Pancreas (tissue), 10 donors: ENCODE results near the gene ASH1L. TPM values are rescaled to one million over a fixed set of nuclear protein-coding genes. Genes with fewer than 3 reads are reported as not detected.

Source experiments
- ATAC-seq, 4 donors: fragments of 200-7000 bp; cut with Tn5 transposase; one replicate each; pipeline versions ENCODE4 v1.8.0 to v1.9.1; 2020; ENCODE audit warnings: mild to moderate bottlenecking in 4 of 4, moderate library complexity in 4 of 4
- DNase-seq, 6 donors: peaks; one replicate each; pipeline ENCODE4 v3.0.0-alpha.2; 2020
- FAIRE-seq: peaks from 2 replicates; lab custom pipeline; 2012; peaks lifted over from hg19 to GRCh38; lab: Jason Lieb, UNC
- H3K27ac ChIP-seq, 4 donors: fragments of 200-600 bp; sonication (generic); 1 replicate in 3 of 4; 2 replicates in 1 of 4; pipeline versions ENCODE4 v1.5.0 to v1.8.0; 2020
- H3K27me3 ChIP-seq, 4 donors: fragments of 200-600 bp; one replicate each; pipeline ENCODE4 v1.8.0; 2021
- H3K36me3 ChIP-seq, 3 donors: fragments of 200-600 bp; sonication (generic) in 1 of 3; one replicate each; pipeline versions ENCODE4 v1.5.0 to v1.8.0; 2020 to 2021
- H3K4me1 ChIP-seq, 3 donors: fragments of 200-600 bp; one replicate each; pipeline ENCODE4 v1.8.0; 2021
- H3K4me3 ChIP-seq, 4 donors: fragments of 200-600 bp; sonication (generic) in 2 of 4; one replicate each; pipeline versions ENCODE4 v1.5.0 to v1.8.0; 2020 to 2021
- H3K9me3 ChIP-seq, 4 donors: fragments of 200-600 bp; one replicate each; pipeline ENCODE4 v1.8.0; 2021
- WGBS, 2 donors: extraction: QIAGEN DNeasy Blood & Tissue Kit; methylation state at CpG; one replicate each; pipeline ENCODE4 v1.1.7; 2013; 5-methylcytosine and 5-hydroxymethylcytosine counted together
- intact Hi-C, 3 donors: fragments of 100-400 bp; cut with DNase I; formaldehyde crosslinking; loops; one replicate each; pipeline versions ENCODE4 v1.11.1 to v1.14.2; 2022
- polyA plus RNA-seq, 2 donors: library from polyadenylated mRNA; stranded (reverse); fragments of 200-250 nt; gene quantifications; one replicate each; pipeline ENCODE4 v1.2.3, GENCODE V29; 2013
- total RNA-seq, 6 donors: library from RNA; stranded (reverse); fragmentation: NEBNext Ultra II Directional in 4 of 6; extraction: Animal tissue kit (Norgen Biotek cat#: 25700) in 4 of 6; gene quantifications; one replicate each; pipeline versions ENCODE4 v1.2.1 to v1.2.4, GENCODE V29; 2021 to 2023
- TF ChIP-seq, protein P1 (sequence below), 4 donors: fragments of 200-600 bp; sonication (generic) in 3 of 4; IDR thresholded peaks; one replicate each; pipeline versions ENCODE4 v1.5.0 to v1.8.0; 2021; ENCODE audit warnings: antibody characterized with exemption in 4 of 4
- donor health status: healthy with polysubstance abuse.
- donor health status: DM: no; HTN: no; CAD: no; lungs with moderate emphysema.
- donor health status: DM: no; HTN: no; CAD: no.
- donor health status: control.
- donor health status: control.
- donor health status: Bipolar disorder and iron deficiency.
- donor health status: DM: yes; HTN: yes; CAD: no.
- donor health status: DM: no; HTN: no; CAD: no.
- donor health status: DM: no; HTN: no; CAD: no.
- donor health status: DM: yes; HTN: yes; CAD: no.

ASH1L gene
- total and polyA plus RNA-seq, 8 donors = 6.2 to 38.6 (median 22.9) TPM

DNA sequence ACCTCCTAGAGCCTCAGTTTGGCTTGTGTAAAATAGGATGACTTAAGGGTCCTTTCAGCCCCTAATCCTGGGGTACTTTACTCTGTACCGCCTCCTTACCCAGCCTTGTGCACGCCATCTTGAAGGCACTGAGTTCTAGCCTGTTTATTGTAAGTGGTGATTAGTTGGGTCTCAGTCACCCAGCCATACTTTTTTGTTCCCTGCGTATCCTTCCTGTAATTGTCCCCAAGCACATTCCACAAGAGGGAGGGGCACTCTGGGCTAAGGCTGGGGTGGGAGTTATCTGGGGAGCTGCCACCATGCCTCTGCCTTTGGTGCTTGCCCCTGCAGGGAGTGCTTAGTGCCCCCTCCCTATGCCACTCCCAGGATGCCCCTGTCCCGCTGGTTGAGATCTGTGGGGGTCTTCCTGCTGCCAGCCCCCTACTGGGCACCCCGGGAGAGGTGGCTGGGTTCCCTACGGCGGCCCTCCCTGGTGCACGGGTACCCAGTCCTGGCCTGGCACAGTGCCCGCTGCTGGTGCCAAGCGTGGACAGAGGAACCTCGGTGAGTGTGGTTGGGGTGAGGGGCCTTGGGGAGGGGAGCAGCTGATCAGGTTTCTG lies 253.1 kb downstream of the ASH1L start:
- Histone ChIP-seq H3K27me3 (no peaks in the 10 kb centered on the region), H3K9me3 (no peaks in the 10 kb centered on the region), H3K4me1 (peaks cover 0 to 7% (median 0%) of the 10 kb centered on the region in 3 donors), H3K36me3 (no peaks in the 10 kb centered on the region), H3K27ac (peak overlapping the region; percentile 76 to 90 (median 82)), H3K4me3 (peak overlapping the region; percentile 50 to 95 (median 82))
- DNase-seq (peak; percentile 35 to 89 (median 68)), ATAC-seq (peak in 3 of 4 donors; percentile 4 to 8 (median 5)), FAIRE-seq (no peak)
- intact Hi-C loops = loop anchor here in 1 of 3 donors (5.0 kb wide), 1 partner anchor 32 kb away; the partner anchor contains the start of gene HCN3
- WGBS, 2 donors = 0 to 1% methylated on average over 11 of the region's 11 CpGs
- TF ChIP-seq, protein P1, sequence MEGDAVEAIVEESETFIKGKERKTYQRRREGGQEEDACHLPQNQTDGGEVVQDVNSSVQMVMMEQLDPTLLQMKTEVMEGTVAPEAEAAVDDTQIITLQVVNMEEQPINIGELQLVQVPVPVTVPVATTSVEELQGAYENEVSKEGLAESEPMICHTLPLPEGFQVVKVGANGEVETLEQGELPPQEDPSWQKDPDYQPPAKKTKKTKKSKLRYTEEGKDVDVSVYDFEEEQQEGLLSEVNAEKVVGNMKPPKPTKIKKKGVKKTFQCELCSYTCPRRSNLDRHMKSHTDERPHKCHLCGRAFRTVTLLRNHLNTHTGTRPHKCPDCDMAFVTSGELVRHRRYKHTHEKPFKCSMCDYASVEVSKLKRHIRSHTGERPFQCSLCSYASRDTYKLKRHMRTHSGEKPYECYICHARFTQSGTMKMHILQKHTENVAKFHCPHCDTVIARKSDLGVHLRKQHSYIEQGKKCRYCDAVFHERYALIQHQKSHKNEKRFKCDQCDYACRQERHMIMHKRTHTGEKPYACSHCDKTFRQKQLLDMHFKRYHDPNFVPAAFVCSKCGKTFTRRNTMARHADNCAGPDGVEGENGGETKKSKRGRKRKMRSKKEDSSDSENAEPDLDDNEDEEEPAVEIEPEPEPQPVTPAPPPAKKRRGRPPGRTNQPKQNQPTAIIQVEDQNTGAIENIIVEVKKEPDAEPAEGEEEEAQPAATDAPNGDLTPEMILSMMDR (IDR thresholded peaks at IDR 0.05) = no peak

DNA sequence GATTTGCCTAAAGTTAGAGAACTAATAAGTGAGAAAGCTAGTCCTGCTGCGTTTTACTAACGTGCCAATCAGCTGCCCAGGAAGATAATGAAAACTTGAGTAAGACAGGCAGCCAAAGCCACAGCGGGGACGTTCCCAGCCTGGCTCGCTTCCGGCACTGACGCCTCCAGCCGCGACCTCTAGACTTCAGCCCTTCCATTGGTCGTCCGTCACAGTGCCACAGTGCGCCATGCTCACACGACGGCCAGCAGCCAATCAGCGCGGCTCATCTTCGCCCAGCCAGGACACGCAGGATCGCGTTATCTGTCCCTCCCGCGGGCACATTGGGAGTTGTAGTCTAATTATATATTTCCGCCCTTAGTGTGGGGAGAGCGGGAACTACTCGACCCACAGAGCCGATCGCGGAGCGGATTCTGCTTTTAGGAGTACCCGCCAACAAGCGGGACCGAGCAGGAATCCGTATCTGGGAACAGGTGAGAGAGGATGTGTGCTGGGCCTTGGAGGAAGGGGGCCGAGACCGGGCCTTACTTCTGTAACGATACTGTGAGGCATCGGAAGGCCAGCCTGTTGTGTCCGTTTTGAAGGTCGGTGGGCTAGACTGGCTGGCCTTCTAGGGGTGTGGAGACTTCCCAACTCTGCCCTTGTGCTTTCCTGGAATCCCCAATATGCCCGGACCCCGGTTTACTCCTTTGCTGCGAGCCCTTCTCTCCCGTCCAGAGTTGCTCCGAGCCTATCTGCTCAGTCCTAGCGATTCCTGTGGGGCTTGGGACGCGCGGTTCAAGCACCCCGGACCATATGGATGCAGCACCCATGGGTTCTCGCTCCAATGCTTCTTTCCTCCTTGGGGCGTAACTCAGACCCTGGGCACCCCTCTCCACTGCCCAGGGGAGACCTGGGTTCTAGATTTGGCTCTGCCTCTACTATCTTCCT lies 253.8 kb downstream of the ASH1L start, which contains the start of gene FDPS:
Gene FDPS (plus strand): TSS at position 374 of the 930 bp plus-strand sequence. CDS start 924 bp downstream, outside the sequence.
- Histone ChIP-seq H3K36me3 (no peaks in the 10 kb centered on the region), H3K9me3 (no peaks in the 10 kb centered on the region), H3K27ac (peak within 1 kb of the TSS; percentile 76 to 90 (median 82)), H3K4me1 (peaks cover 0 to 7% (median 0%) of the 10 kb centered on the region in 3 donors), H3K4me3 (peak within 1 kb of the TSS; percentile 50 to 95 (median 82)), H3K27me3 (no peaks in the 10 kb centered on the region)
- intact Hi-C loops = no loop called here
- 0% methylated on average over 51 of the region's 51 CpGs for WGBS, 2 donors
- DNase-seq (peak; percentile 95 to 99 (median 98)), FAIRE-seq (peak; percentile 83), ATAC-seq (peak; percentile 98 to 99 (median 98))
- TF ChIP-seq, protein P1 (IDR thresholded peaks at IDR 0.05) = peak in 1 of 4 donors; percentile 11

DNA sequence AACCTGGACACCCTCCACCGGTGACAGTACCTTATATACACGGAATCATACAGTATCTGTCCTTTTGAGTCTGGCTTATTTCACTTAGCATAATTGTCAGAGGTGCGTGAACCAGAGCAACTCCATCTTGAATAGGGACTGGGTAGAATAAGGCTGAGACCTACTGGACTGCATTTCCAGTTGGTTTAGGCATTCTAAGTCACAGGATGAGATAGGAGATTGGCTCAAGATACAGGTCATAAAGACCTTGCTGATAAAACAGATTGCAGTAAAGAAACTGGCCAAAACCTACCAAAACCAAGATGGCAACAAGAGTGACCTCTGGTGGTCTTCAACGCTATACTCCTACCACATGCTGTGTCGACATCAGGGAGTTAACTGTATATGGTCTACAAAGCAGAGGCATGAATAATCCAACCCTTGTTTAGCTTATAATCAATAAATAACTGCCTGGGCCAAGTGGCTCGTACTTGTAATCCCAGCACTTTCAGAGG lies 255.3 kb downstream of the ASH1L start:
- DNase-seq (no peak), FAIRE-seq (no peak), ATAC-seq (no peak)
- no peak overlapping the region for H3K4me3 ChIP-seq
- H3K27ac ChIP-seq = no peak overlapping the region
- 55 to 56% methylated on average over 6 of the region's 6 CpGs for WGBS, 2 donors
- TF ChIP-seq, protein P1 (IDR thresholded peaks at IDR 0.05) = no peak
- intact Hi-C loops = no loop called here
- H3K4me1 ChIP-seq = peaks cover 0 to 7% (median 0%) of the 10 kb centered on the region in 3 donors
- H3K9me3 ChIP-seq = no peaks in the 10 kb centered on the region
- H3K36me3 ChIP-seq = no peaks in the 10 kb centered on the region
- H3K27me3 ChIP-seq = no peaks in the 10 kb centered on the region

DNA sequence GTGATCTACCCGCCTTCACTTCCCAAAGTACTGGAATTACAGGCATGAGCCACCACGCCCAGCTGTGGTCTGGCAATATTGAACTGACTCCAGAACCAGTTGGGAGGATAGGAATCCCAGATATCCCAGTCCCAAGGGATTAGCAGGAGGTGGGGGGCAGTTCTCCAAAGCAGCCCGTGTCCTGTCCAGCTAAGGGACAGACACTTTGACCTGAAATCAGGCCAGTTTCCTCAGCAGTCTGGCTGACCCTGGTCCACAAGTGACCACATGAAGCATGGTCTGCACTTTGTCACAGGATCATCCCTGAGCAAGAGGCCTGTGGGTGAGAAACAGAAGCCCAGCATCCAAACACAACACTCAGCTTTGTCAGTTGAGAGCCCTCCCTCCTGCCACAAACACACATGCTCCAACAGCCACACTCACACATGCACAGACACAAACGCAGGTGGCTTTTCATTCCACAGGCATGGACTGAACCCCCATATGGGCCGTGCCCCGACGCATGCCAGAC lies 256.7 kb downstream of the ASH1L start:
- Histone ChIP-seq H3K36me3 (no peaks in the 10 kb centered on the region), H3K4me1 (peaks cover 0 to 7% (median 0%) of the 10 kb centered on the region in 3 donors), H3K9me3 (no peaks in the 10 kb centered on the region), H3K27ac (no peak overlapping the region), H3K27me3 (no peaks in the 10 kb centered on the region), H3K4me3 (no peak overlapping the region)
- DNase-seq (no peak), FAIRE-seq (no peak), ATAC-seq (no peak)
- 69 to 84% methylated on average over 7 of the region's 7 CpGs for WGBS, 2 donors
- intact Hi-C loops = no loop called here
- TF ChIP-seq, protein P1 (IDR thresholded peaks at IDR 0.05) = no peak
